BLaER1 treated with 17β-estradiol and CSF1 and Interleukin-3, amounts not matched to agents 10 nM and 100 nM (cell line): Measurements from ENCODE around the gene LEAP2.

ENCODE experiments used
- H3K27ac ChIP-seq, 11 experiments: shearing (Covaris generic); formaldehyde crosslinking; 2 replicates each; pipeline ENCODE4 v1.8.1; 2022
- H3K27me3 ChIP-seq, 11 experiments: shearing (Covaris generic); formaldehyde crosslinking; 2 replicates each; pipeline ENCODE4 v1.8.1; 2022
- H3K36me3 ChIP-seq, 11 experiments: shearing (Covaris generic); formaldehyde crosslinking; 2 replicates each; pipeline ENCODE4 v1.8.1; 2022
- H3K4me1 ChIP-seq, 10 experiments: shearing (Covaris generic); formaldehyde crosslinking; 2 replicates each; pipeline ENCODE4 v1.8.1; 2022
- H3K4me2 ChIP-seq, 11 experiments: shearing (Covaris generic); formaldehyde crosslinking; 2 replicates each; pipeline ENCODE4 v1.8.1; 2022
- H3K4me3 ChIP-seq, 10 experiments: shearing (Covaris generic); formaldehyde crosslinking; 2 replicates each; pipeline ENCODE4 v1.8.1; 2022
- H3K9ac ChIP-seq, 11 experiments: shearing (Covaris generic); formaldehyde crosslinking; 2 replicates each; pipeline ENCODE4 v1.8.1; 2022
- H3K9me3 ChIP-seq, 11 experiments: shearing (Covaris generic); formaldehyde crosslinking; replicated peaks in 1 of 11; 2 replicates each; pipeline ENCODE4 v1.8.1; 2022
- H4K20me1 ChIP-seq, 11 experiments: shearing (Covaris generic); formaldehyde crosslinking; 2 replicates each; pipeline ENCODE4 v1.8.1; 2022
- Cebpa-rat ChIP-seq, 11 experiments: shearing (Covaris generic); IDR thresholded peaks; 2 replicates each; pipeline ENCODE4 v1.8.1; 2022

LEAP2 gene

GRCh38 chr5:132829742-132830435, 43.6 kb upstream of the LEAP2 start:
- H3K27me3 ChIP-seq: peaks cover 49 to 79% (median 72%) of the 10 kb centered on the region in 11 experiments
- H3K27ac ChIP-seq: peak overlapping the region; percentile 52 to 83 (median 69); a peak in 21 of 22 replicates
- peak overlapping the region; percentile 87 to 97 (median 95) for H3K4me2 ChIP-seq
- peaks cover 5 to 28% (median 14%) of the 10 kb centered on the region in 10 experiments; a peak in 17 of 20 replicates for H3K4me1 ChIP-seq
- no peak for TF ChIP-seq Cebpa-rat (IDR thresholded peaks at IDR 0.05)
- H3K4me3 ChIP-seq: peak overlapping the region; percentile 60 to 88 (median 73)
- no peaks in the 10 kb centered on the region; a peak in 1 of 22 replicates for H3K9me3 ChIP-seq
- H3K9ac ChIP-seq: peak overlapping the region; percentile 72 to 93 (median 82)
- peaks cover 0 to 50% (median 19%) of the 10 kb centered on the region in 11 experiments; a peak in 15 of 22 replicates for H4K20me1 ChIP-seq
- H3K36me3 ChIP-seq: peaks cover 0 to 32% (median 0%) of the 10 kb centered on the region in 11 experiments; a peak in 9 of 22 replicates

GRCh38 chr5:132830436-132831094, 42.9 kb upstream of the LEAP2 start, which contains the start of gene SHROOM1:
Gene SHROOM1 (minus strand): TSS chr5:132830647. CDS start chr5:132826140, 4,507 bp downstream.
- Histone ChIP-seq H3K27ac (peak within 1 kb of the TSS; percentile 52 to 83 (median 69); a peak in 21 of 22 replicates), H3K4me1 (peaks cover 5 to 34% (median 15%) of the 10 kb centered on the region in 10 experiments; a peak in 17 of 20 replicates), H3K4me2 (peak within 1 kb of the TSS; percentile 87 to 97 (median 95)), H3K4me3 (peak within 1 kb of the TSS; percentile 60 to 88 (median 73)), H4K20me1 (peaks cover 0 to 43% (median 12%) of the 10 kb centered on the region in 11 experiments; a peak in 14 of 22 replicates), H3K9me3 (no peaks in the 10 kb centered on the region; a peak in 1 of 22 replicates), H3K9ac (peak within 1 kb of the TSS; percentile 72 to 93 (median 82)), H3K27me3 (peaks cover 43 to 72% (median 66%) of the 10 kb centered on the region in 11 experiments), H3K36me3 (peaks cover 0 to 26% (median 0%) of the 10 kb centered on the region in 11 experiments; a peak in 9 of 22 replicates)
- TF ChIP-seq Cebpa-rat (IDR thresholded peaks at IDR 0.05): no peak

- peaks cover 0 to 36% (median 7%) of the 10 kb centered on the region in 11 experiments; a peak in 11 of 22 replicates for H4K20me1 ChIP-seq
- peak overlapping the region in 5 of 11 experiments; percentile 73 to 83 (median 77); a peak in 7 of 22 replicates for H3K27ac ChIP-seq
- H3K4me3 ChIP-seq: peak overlapping the region in 8 of 10 experiments; percentile 60 to 88 (median 78); a peak in 16 of 20 replicates
- peak overlapping the region; percentile 87 to 97 (median 95); a peak in 20 of 22 replicates for H3K4me2 ChIP-seq
- peak overlapping the region in 5 of 11 experiments; percentile 82 to 93 (median 86); a peak in 9 of 22 replicates for H3K9ac ChIP-seq
- H3K36me3 ChIP-seq: peaks cover 0 to 19% (median 0%) of the 10 kb centered on the region in 11 experiments; a peak in 6 of 22 replicates
- peaks cover 9 to 41% (median 21%) of the 10 kb centered on the region in 10 experiments for H3K4me1 ChIP-seq
- 0 out of 22 replicates have a peak, but pooled peaks cover 0 to 5% (median 0%) of the 10 kb centered on the region in 11 experiments for H3K9me3 ChIP-seq
- H3K27me3 ChIP-seq: peaks cover 36 to 65% (median 59%) of the 10 kb centered on the region in 11 experiments
- TF ChIP-seq Cebpa-rat (IDR thresholded peaks at IDR 0.05): no peak
Observed at GRCh38 chr5:132831095-132831860, 42.2 kb upstream of the LEAP2 start.

- no peak for TF ChIP-seq Cebpa-rat (IDR thresholded peaks at IDR 0.05)
- no peak overlapping the region for H3K9ac ChIP-seq
- 0 out of 22 replicates have a peak, but pooled peaks cover 0 to 5% (median 0%) of the 10 kb centered on the region in 11 experiments for H3K9me3 ChIP-seq
- H3K4me2 ChIP-seq: no peak overlapping the region
- H3K4me3 ChIP-seq: no peak overlapping the region
- H4K20me1 ChIP-seq: peaks cover 0 to 22% (median 3%) of the 10 kb centered on the region in 11 experiments; a peak in 9 of 22 replicates
- no peak overlapping the region for H3K27ac ChIP-seq
- peaks cover 22 to 52% (median 45%) of the 10 kb centered on the region in 11 experiments for H3K27me3 ChIP-seq
- H3K4me1 ChIP-seq: peaks cover 23 to 54% (median 34%) of the 10 kb centered on the region in 10 experiments
- H3K36me3 ChIP-seq: peaks cover 0 to 5% (median 0%) of the 10 kb centered on the region in 11 experiments; a peak in 3 of 22 replicates
Observed at GRCh38 chr5:132832612-132833011, 40.9 kb upstream of the LEAP2 start.

- no peak for TF ChIP-seq Cebpa-rat (IDR thresholded peaks at IDR 0.05)
- no peak overlapping the region; a peak in 1 of 22 replicates for H3K4me2 ChIP-seq
- peaks cover 29 to 61% (median 47%) of the 10 kb centered on the region in 10 experiments for H3K4me1 ChIP-seq
- no peak overlapping the region for H3K27ac ChIP-seq
- H3K9me3 ChIP-seq: 0 out of 22 replicates have a peak, but pooled peaks cover 0 to 5% (median 0%) of the 10 kb centered on the region in 11 experiments
- H3K4me3 ChIP-seq: no peak overlapping the region
- H3K9ac ChIP-seq: no peak overlapping the region
- H4K20me1 ChIP-seq: peaks cover 0 to 8% (median 0%) of the 10 kb centered on the region in 11 experiments; a peak in 8 of 22 replicates
- no peaks in the 10 kb centered on the region for H3K36me3 ChIP-seq
- peaks cover 8 to 37% (median 31%) of the 10 kb centered on the region in 11 experiments for H3K27me3 ChIP-seq
Observed at GRCh38 chr5:132834057-132834456, 39.4 kb upstream of the LEAP2 start.

GRCh38 chr5:132836852-132837251, 36.6 kb upstream of the LEAP2 start:
- Histone ChIP-seq H3K4me3 (no peak overlapping the region), H3K27me3 (peaks cover 0 to 9% (median 3%) of the 10 kb centered on the region in 11 experiments; a peak in 14 of 22 replicates), H3K4me1 (peaks cover 25 to 73% (median 62%) of the 10 kb centered on the region in 10 experiments), H3K36me3 (no peaks in the 10 kb centered on the region), H4K20me1 (no peaks in the 10 kb centered on the region), H3K27ac (peak overlapping the region in 9 of 11 experiments; percentile 63 to 89 (median 81); a peak in 19 of 22 replicates), H3K9me3 (0 out of 22 replicates have a peak, but pooled peaks cover 0 to 5% (median 0%) of the 10 kb centered on the region in 11 experiments), H3K9ac (peak overlapping the region in 9 of 11 experiments; percentile 16 to 71 (median 48); a peak in 13 of 22 replicates), H3K4me2 (peak overlapping the region; percentile 49 to 90 (median 77))
- no peak for TF ChIP-seq Cebpa-rat (IDR thresholded peaks at IDR 0.05)

- no peak for TF ChIP-seq Cebpa-rat (IDR thresholded peaks at IDR 0.05)
- Histone ChIP-seq H3K4me3 (no peak overlapping the region), H3K36me3 (no peaks in the 10 kb centered on the region), H3K27ac (peak overlapping the region; percentile 65 to 89 (median 79); a peak in 20 of 22 replicates), H4K20me1 (no peaks in the 10 kb centered on the region), H3K27me3 (no peaks in the 10 kb centered on the region), H3K4me2 (peak overlapping the region; percentile 49 to 90 (median 77)), H3K9me3 (0 out of 22 replicates have a peak, but pooled peaks cover 0 to 5% (median 0%) of the 10 kb centered on the region in 11 experiments), H3K9ac (peak overlapping the region in 8 of 11 experiments; percentile 5 to 71 (median 56); a peak in 13 of 22 replicates), H3K4me1 (peaks cover 25 to 79% (median 65%) of the 10 kb centered on the region in 10 experiments)
Observed at GRCh38 chr5:132837868-132838267, 35.6 kb upstream of the LEAP2 start.
